ENCODE data around the gene CAP2. TPM values are rescaled to one million over a fixed set of nuclear protein-coding genes. Genes with fewer than 3 reads are reported as not detected.

The CAP2 gene
- total and polyA plus RNA-seq, 2 experiments from 2014 or later = 6.7 to 9.1 TPM

- Histone ChIP-seq H3K27me3 (ENCODE audit: insufficient read depth) (no peaks in the 10 kb centered on the region), H3K4me2 (no peak overlapping the region), H3K79me2 (replicated peaks; ENCODE audit: insufficient read depth) (no peaks in the 10 kb centered on the region), H3K9me2 (ENCODE audit: insufficient read depth) (0 out of 2 replicates have a peak, but pooled peaks cover 5% of the 10 kb centered on the region), H3K4me1 (ENCODE audit: insufficient read depth) (no peaks in the 10 kb centered on the region), H2AFZ (no peak overlapping the region), H3K36me3 (ENCODE audit: insufficient read depth) (peaks cover 28% of the 10 kb centered on the region), H4K20me1 (replicated peaks; ENCODE audit: insufficient read depth) (no peaks in the 10 kb centered on the region), H3K4me3 (no peak overlapping the region), H3F3A (replicated peaks; ENCODE audit: low read depth) (no peaks in the 10 kb centered on the region), H3K27ac (ENCODE audit: low read depth) (no peak overlapping the region)
- H3K4me3 Mint-ChIP-seq = no peak overlapping the region
- H3K9me3 Mint-ChIP-seq = peaks cover 79% of the 10 kb centered on the region
- TF ChIP-seq, protein P1, sequence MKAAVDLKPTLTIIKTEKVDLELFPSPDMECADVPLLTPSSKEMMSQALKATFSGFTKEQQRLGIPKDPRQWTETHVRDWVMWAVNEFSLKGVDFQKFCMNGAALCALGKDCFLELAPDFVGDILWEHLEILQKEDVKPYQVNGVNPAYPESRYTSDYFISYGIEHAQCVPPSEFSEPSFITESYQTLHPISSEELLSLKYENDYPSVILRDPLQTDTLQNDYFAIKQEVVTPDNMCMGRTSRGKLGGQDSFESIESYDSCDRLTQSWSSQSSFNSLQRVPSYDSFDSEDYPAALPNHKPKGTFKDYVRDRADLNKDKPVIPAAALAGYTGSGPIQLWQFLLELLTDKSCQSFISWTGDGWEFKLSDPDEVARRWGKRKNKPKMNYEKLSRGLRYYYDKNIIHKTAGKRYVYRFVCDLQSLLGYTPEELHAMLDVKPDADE (IDR thresholded peaks at IDR 0.05) = no peak
- TF ChIP-seq EZH2phosphoT487 (IDR thresholded peaks at IDR 0.05; ENCODE audit: unreplicated experiment) = no peak
- no peak for TF ChIP-seq JUNB (IDR thresholded peaks at IDR 0.05; ENCODE audit: unreplicated experiment)
- no peak for TF ChIP-seq POLR2AphosphoS5 (IDR thresholded peaks at IDR 0.05; ENCODE audit: low read depth)
- TF ChIP-seq REST (IDR thresholded peaks at IDR 0.05; ENCODE audit: unreplicated experiment) = no peak
- TF ChIP-seq EZH2 (IDR thresholded peaks at IDR 0.05; ENCODE audit: low read depth, unreplicated experiment) = no peak
- TF ChIP-seq ZNF462 (CRISPR knock-in tag; IDR thresholded peaks at IDR 0.05) = no peak
- TF ChIP-seq STAT1 (IDR thresholded peaks at IDR 0.05; ENCODE audit: unreplicated experiment) = no peak
- ATAC-seq (no peak), DNase-seq (ENCODE audit: low spot score) (peak; percentile 11)
- H3K27me3 Mint-ChIP-seq (ENCODE audit: insufficient read depth, low read depth, poor library complexity) = peaks cover 2% of the 10 kb centered on the region
- H3K36me3 Mint-ChIP-seq (ENCODE audit: low read depth) = peaks cover 38% of the 10 kb centered on the region
- H3K4me1 Mint-ChIP-seq = no peaks in the 10 kb centered on the region
- H3K27ac Mint-ChIP-seq = no peak overlapping the region
Observed at GRCh38 chr6:17565399-17565798, 172.0 kb downstream of the CAP2 start.

Measured in GM23338 (cell line).